Stimulated activated CD8-positive, alpha-beta memory T cell treated with anti-CD3 and anti-CD28 coated beads, Interleukin-12 subunit alpha, Interleukin-12 subunit beta, amount 100 ng/mL, for 24 hours (primary cell): ENCODE data around the gene NPFF.
"Not testable (repeated sequence)": the region's sequence is repeated elsewhere in the genome, so short reads cannot be mapped to it uniquely, and the experiment has no call there.

ENCODE experiments used
- DNase-seq: peaks from one replicate; pipeline ENCODE4 v3.0.0-alpha.2; 2020; ENCODE audit errors: extremely low read depth

NPFF gene, protein sequence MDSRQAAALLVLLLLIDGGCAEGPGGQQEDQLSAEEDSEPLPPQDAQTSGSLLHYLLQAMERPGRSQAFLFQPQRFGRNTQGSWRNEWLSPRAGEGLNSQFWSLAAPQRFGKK

DNA sequence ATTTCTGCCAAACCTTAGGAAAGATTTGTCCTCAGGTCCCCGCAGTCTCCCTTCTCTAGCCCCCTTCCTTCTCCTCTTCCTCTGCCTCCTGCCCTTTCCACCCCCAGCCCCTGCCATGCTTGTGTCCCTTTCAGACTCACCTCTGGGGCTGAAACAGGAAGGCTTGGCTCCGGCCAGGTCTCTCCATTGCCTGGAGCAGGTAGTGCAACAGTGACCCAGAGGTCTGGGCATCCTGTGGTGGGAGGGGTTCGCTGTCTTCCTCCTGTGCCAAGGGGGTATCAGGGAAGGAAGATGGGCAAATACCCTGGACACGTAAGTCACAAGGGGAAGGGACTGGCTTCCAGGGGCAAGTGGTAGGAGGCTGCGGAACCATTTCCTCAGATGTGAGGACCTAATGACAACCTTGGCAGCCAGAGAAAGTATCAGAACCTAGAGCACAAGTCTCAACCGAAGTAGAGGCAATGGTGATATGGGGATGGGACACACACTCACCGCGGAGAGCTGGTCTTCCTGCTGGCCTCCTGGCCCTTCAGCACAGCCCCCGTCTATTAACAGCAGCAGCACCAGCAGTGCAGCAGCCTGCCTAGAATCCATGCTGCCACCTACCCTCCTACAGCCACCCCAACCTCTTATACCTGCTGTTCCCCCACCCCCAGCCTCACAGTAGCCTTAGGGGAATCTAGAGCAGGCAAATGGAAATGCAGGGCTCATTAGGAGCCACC lies at the start of gene NPFF:
Gene NPFF (minus strand): TSS at position 604 of the 722 bp plus-strand sequence. CDS start 10 bp downstream, at position 594.
- no peak for DNase-seq

DNA sequence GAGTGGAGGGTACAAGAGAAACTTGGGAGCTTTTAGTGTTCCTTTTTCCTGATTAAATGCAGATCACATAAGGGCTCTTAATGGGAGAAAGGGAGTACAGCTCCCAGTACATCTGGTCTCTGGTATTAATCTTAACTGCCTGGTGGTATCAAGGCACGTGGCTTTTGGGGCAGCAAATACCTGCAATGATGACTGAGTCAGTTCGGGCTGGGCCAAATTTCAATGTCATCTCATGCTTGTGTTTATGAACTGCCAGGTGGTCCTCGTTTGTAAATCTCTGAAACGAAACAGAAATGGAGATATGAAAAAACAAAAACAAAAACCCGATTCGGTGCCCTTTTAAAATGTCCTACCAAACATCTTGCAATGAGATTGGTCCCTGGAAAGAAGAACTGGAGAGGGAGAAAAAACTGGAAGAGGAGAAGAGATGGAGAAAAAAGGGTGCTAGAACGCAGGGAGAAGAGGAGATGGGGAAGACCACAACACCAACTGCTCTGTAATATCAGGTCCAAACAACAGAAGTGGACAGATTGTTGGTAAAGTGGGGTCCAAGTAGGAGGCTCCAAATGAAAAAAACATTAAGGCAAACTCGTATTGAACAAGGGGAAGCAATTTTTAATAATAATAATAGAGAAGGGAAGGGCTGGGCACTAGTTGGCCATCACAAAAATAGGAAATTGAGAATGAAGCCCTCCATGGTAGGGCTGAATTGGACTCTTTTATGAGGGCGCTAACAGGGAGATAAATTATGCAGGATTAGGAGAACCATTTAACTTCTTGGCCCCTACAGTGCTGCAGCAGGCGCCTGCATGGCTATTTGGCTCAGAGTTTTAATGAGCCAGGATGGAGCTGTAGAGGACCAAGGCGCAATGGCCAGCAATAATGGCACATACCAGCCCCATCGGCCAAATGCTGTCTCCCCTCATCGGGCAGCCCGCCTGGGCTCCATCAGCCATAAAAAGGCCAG lies 45.4 kb upstream of the NPFF start:
- DNase-seq = no peak

DNA sequence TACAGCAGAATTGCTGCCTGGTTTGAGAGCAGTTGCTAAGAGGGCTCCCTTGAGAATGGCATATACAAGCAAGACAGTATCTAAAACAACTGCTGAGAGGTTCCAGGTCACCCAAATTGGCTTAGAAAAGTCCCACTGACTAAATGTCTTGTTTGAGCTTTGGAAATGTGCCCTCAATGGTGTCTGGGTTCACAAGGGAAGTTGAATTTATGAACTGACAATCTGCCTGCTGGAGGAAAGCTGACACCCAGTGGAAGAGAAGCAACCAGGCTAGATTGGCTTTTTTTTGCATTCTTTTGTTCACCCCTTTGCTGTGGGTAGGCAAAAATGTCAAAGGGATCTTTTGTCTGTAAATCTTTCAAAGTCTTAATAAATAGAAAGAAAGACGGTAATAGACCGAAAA lies 44.6 kb upstream of the NPFF start:
- DNase-seq = no peak

DNA sequence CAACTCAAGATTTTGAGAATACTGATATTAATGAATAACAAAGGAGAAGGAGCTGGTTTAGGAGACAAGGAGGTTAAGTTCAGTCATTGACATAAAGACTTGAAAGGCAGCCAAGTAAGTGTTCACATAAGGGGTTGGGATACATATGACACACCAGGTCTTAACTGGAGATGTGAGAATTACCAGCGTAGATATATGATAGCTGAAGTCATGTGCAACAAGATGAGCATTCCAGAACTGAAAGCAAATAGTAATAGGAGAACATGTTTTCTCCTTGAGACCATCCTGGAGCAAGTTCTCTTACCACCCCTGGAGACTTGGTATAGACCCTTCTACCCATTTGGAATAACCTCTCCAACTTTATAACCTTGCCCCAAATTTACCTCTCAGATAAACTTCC lies 43.3 kb upstream of the NPFF start:
- DNase-seq = no peak

DNA sequence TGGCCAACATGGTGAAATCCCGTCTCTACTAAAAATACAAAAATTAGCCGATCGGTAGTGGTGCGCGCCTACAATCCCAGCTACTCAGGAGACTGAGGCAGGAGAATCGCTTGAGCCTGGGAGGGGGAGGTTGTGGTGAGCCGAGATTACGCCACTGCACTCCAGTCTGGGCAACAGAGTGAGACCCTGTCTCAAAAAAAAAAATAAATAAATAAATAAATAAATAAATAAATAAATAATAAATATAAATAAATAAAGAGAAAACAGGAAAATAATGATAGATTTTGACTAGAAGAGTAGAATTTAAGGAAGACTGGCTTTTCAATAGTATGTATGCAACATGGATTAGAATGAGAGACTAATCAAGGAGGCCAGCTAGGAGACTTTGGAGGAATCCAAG lies 42.8 kb upstream of the NPFF start:
- not testable (repeated sequence) for DNase-seq

DNA sequence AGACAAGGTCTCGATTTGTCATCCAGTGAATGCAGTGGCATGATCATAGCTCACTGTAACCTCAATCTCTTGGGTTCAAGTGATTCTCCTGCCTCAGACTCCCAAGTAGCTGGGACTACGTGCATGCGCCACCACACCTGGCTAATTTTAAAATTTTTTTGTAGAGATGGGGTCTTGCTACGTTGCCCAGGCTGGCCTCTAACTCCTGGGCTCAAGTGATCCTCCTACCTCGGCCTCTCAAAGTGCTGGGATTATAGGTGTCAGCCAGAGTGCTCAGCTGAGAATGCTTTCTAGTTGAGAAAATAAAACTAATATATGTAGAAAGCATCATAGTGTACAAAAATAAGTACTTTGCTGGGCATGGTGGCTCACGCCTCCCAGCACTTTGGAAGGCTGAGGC lies 41.1 kb upstream of the NPFF start:
- DNase-seq = not testable (repeated sequence)

DNA sequence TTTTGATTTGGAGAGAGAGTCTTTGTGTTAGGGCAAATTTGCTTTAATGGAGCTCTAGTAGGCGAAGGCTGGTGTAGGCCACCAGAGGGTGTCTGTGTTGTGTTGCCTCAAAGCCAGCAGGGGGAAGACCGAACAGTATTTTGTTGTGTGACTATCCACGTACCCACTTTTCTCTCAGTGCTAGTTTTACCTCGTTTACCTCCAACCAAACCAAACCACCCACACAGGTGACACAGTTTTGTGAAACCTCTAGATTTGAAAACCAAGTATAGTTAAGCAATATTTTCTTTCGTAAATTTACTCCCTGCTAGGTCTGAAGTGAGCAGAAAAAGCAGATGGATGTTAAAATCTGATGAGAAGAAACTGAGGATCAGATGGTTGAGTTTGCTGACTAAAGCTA lies 36.3 kb upstream of the NPFF start:
- no peak for DNase-seq

DNA sequence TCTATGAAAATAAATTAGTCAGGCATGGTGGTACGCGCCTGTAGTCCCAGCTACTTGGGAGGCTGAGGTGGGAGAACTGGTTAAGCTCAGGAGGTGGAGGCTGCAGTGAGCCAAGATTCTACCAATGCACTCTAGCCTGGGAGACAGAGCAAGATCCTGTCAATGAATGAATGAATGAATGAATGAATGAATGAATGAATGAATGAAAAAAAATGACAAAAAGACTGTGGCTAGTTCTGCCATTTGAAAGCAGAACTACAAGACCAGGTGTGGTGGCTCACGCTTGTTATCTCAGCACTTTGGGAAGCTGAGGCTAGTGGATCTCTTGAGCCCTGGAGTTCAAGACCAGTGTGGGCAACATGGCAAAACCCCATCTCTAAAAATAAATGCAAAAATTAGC lies 32.2 kb upstream of the NPFF start:
- no peak for DNase-seq

DNA sequence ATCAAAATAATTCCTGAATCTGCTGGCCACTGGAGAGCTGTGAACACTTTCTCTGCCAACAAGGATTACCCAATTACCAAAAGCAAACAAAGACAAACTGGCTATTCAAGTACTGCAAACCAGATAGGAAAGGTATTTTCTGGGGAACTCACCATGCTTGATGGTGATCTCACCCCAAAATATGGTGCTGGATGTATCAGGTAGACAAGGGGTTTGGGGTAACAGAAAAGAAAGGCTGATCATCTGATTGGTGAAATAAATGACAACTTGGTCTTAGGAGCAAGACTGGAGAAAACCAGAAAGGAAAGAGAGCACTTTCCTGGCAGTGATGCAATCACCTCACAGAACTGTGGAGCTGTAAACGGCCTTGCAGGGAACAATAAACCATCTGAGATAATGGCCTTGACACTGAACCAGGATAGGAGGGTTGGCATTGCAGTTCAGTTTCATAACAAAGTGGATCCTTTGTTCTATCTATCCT lies 31.0 kb upstream of the NPFF start:
- no peak for DNase-seq

DNA sequence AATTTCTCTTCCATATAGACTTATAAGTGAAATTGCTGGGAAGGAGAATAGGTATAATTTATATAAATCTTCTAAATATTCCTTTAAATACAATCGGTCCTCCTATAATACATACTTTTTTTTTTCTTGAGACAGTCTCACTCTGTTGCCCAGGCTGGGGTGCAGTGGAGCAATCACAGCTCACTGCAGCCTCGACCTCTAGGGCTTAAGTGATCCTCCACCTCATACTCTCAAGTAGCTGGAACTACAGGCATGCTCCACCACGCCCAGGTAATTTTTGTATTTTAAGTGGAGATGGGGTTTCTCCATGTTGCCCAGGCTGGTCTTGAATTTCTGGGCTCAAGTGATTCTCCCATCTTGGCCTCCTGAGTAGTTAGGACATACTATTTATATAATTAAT lies 29.7 kb upstream of the NPFF start:
- no peak for DNase-seq

DNA sequence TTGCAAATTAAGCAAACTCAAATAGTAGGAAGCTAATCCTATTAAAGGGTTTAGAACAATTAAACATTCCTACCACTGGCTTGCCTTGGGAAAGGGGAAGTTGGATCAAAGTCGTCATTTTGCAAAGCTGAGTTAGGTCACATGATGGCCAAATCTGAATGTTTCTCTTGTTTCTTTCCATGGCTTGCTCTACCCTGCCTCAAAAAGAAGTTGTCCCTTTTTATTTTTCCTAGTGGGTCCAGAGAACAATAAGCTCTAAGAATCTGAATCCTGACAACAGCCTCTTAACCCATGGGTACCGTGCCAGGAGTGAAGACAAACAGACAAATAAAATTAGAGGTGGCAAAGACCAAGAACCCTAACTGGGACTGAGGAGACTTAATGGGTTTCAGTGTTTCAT lies 26.2 kb upstream of the NPFF start:
- DNase-seq = no peak

DNA sequence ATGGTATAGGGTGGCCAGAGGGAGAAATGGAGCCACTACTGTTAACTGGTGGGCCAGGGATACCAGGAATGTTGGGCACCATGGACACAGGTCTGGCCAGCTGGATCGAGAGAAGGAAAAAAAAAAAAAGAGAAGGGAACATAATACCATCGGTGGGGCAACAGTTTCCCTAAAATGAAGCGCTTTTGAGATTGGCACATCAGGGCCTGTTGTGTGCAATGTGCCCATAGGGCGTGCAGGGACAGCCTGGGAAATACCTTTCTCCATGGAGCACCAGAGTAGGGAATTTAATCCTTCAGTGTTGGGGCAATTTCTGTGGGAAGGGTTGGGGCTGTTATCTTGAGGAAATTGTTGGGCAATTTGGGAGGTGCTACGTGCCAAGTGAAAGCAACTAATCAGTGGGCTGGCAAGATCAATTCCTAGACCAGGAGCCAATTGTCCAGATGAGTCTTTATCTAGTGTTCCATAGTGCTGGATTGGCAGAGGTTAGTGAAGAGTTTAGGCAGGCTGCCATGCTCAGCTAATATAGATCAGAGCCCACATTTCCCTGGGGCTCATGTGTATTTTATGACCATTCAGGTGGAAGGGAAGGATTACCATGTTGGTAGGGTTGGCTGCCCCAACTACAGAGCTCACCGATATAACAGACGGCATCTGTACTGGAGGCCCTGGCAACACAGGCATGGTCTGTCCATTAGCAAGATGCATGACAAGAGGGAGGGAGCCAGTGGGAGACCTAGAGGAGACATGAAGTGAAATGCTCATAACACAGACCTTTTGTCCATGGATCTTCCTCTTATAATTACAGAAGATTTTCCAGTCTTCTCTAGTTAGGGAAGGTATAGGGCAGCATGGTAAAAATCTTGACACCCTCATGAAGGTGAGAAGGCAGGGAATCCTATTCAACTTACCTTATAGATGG lies 25.5 kb upstream of the NPFF start:
- DNase-seq = no peak

DNA sequence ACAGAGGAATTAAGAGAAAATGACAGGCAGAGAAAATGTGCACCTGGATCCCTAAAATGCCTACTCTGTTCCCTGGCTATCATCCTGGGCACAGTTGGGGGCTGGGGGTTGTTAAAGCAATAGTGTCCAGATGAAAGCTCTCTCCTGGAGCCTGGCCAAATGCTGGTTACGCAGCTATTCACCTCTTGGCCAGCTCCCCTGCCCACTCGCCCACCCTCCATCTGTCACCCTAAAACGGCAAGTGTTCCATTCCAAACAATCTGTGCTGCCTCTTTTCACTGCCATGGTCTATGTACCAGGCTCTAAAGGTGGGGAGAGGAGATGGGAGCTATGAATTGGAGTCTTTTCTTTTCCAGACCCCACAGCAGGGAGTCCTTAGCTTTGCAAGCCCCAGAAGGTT lies 24.7 kb upstream of the NPFF start:
- no peak for DNase-seq

DNA sequence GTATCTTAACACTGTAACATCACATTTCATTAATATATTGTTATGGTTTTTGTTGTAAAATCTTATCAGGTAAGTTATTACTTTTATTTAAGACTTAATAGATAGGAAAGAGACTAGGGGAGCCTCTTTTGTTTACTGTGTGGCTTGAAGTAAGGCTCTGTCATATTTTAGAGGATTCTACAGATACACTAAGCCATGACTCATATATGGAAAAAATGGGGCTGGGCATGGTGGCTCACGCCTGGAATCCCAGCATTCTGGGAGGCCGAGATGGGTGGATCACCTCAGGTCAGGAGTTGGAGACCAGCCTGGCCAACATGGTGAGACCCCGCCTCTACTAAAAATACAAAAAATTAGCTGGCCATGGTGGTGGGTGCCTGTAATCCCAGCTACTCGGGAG lies 23.6 kb upstream of the NPFF start:
- DNase-seq = no peak

DNA sequence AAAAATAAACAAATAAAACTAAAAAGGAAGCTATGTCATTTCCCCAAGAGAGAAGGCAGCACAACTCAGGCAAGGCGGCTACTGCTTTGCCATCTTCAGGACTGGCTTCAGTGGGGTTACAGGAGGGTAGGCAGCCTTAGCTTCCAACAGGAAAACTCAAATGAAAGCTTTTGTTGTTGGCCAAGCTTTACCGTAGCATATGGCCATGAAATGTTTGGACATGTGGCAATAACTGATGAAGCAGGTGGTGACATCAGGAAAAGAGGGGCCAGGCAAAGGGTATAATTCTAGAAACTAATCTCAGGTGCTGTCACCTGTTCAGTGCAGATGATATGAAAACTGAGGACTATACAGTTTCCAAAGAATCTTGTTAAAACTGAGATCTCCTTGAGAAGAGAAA lies 22.8 kb upstream of the NPFF start:
- no peak for DNase-seq

DNA sequence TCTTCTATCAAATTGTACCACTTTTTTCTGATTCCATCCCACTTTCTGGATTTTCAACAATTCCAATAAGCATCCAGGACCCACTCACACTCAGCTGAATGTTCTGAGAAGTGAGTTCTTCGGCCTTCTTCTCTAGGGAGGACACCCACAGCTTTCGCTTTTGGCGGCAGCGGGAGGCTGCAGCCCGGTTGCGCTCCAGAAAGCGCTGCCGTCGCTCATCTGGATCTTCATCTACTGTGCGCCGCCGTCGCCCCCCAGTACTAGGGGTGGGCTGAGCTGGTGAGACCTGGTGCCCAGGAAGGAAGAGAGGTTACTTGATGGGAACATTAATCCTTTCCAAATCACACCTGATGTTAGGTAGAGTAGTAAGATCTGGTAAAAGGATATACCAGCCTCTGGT lies 17.2 kb upstream of the NPFF start:
- DNase-seq = no peak

DNA sequence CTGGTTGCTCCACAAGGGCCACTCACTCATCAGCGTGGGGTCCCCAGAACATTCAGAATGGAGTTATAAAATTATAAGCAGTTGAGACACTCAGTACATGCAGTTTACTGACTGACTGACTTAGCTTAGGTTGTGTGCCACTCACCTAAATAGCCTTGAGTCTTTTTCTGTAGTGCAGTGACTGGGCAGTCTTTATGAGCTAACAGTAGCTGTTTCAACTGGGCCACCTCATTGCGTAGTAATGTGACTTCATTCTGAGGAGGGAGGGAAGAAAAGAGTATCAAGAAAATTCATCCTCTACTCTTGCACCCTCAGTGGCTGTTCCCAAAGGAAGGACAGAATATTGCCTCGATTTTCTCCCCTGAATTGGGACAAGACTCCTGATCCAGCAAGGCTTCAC lies 15.8 kb upstream of the NPFF start:
- DNase-seq = no peak

DNA sequence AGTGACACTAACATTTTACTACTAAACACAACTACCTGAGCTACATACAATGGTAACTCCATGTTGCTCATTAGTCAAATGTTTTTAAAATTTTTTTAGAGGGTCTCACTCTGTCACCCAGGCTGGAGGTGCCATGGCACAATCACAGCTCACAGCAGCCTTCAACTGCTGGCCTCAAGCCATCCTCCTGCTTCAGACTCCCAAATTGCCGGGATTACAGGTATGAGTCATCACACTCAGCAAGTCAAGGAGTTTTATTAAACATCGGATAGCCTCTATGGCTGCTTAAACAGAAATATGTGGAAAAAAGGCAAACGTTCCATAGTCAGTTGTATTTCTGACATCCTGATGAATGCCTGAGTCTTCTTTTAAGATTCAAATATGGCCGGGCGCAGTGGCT lies 11.1 kb upstream of the NPFF start:
- no peak for DNase-seq

DNA sequence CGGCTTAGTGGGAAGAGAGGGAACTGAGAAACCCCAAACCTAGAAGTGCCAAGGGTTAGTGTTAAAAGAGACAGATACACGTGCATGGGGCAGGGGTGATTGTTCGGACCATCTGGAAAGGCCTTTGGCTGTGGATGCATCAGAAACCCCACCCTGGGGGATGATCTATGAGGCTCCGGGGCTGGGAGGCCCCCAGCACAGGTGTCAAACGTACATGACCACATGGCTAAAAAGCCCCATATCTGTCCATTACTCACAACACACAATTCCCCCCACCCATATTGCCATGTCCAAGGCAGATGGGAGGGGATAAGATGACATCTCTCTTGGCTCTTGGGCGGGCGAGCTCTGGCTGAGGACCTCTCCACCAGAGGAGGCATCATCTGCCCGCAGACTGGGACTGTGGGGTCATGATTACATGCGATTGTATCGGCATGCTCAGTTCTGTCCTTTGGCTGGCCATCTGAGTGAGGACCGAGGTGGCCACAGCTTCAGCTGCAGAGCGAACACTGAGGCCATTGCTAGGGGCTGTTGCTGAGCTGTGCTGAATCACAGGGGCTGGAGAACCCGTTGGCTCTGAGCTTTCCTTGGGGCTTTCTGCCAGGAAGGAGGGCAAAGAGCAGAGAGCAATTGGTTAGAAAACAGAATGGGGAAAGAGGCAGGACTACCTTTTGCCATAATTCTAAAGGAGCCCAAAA lies 9.6 kb upstream of the NPFF start:
- DNase-seq = no peak

DNA sequence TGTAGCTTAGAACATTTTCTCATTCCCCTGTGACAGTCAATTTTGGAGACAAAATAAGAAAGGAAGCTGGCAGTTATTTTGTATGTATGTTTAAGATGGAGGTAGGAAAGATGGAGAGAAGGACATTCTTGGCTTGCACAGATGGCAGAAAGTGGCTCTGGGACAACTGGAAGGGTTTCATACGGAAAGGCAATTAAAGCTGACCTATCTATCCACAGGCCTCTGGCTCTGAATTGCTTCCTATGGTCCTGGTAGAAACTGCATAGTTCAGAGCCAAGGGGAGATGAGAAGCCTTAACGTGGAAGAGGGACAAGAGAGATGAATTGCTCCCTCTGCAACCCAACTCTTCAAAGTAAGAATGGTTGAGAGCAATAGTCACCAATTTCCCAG lies 8.0 kb upstream of the NPFF start:
- DNase-seq = no peak
